GM12878 (cell line): ENCODE measurements around the gene CD55. TPM values are rescaled to one million over a fixed set of nuclear protein-coding genes. Genes with fewer than 3 reads are reported as not detected.

ENCODE experiments used
- ATAC-seq: fragments of 200-7000 bp; cut with Tn5 transposase; 3 replicates; pipeline ENCODE4 v1.9.1; 2020; ENCODE audit warnings: mild to moderate bottlenecking, moderate library complexity
- BruUV-seq: library from RNA; stranded (reverse); fragments of 400-500 nt; replicated peaks from 2 replicates; lab custom pipeline; 2021; lab: Mats Ljungman, UMichigan
- CTCF ChIA-PET: fragments of 300-600 bp; sonication (Branson Sonifier 250); formaldehyde crosslinking; extraction: SDS; loops from one replicate; lab custom pipeline; 2021; ENCODE audit warnings: inconsistent platforms; lab: Yijun Ruan, JAX
- POLR2A ChIA-PET: fragments of 350-600 bp; formaldehyde crosslinking; extraction: SDS; loops from one replicate; lab custom pipeline; 2021; ENCODE audit warnings: inconsistent platforms; lab: Charles Lee
- RAD21 ChIA-PET: fragments of 300-600 bp; sonication (Branson Sonifier 250); formaldehyde crosslinking; loops from one replicate; lab custom pipeline; 2023; ENCODE audit warnings: antibody characterized with exemption; ENCODE audit not compliant: unreplicated experiment; lab: Charles Lee
- SMC1A ChIA-PET: fragments of 300-600 bp; sonication (Branson Sonifier 250); formaldehyde crosslinking; loops from one replicate; lab custom pipeline; 2023; ENCODE audit not compliant: unreplicated experiment, uncharacterized antibody; lab: Charles Lee
- DNase-seq: peaks from one replicate; pipeline ENCODE4 v3.0.0-alpha.2; 2011; ENCODE audit warnings: low read depth, low spot score
- FAIRE-seq: peaks from 3 replicates; lab custom pipeline; 2011; peaks lifted over from hg19 to GRCh38; lab: Jason Lieb, UNC
- H2AFZ ChIP-seq: 2 replicates; pipeline ENCODE4 v1.6.0; 2011; ENCODE audit warnings: low read depth, low read length, control low read depth; ENCODE audit not compliant: control insufficient read depth
- H3K27ac ChIP-seq: 2 replicates; pipeline ENCODE4 v1.5.1; 2011; ENCODE audit warnings: control low read depth; ENCODE audit not compliant: control insufficient read depth, insufficient read depth
- H3K27me3 ChIP-seq, 2 experiments: replicated peaks in 1 of 2; 2 replicates each; pipeline versions ENCODE4 v1.6.0 to v1.6.1; 2011; ENCODE audit warnings: low read length in 1 of 2; ENCODE audit not compliant: control insufficient read depth in 2 of 2, insufficient read depth in 2 of 2
- H3K36me3 ChIP-seq, 2 experiments: 2 replicates each; pipeline ENCODE4 v1.5.1; 2011; ENCODE audit warnings: low read length in 1 of 2; ENCODE audit not compliant: control insufficient read depth in 2 of 2, insufficient read depth in 2 of 2
- H3K4me1 ChIP-seq: 2 replicates; pipeline ENCODE4 v1.6.1; 2011; ENCODE audit warnings: mild to moderate bottlenecking, low read length, moderate library complexity, mixed read lengths; ENCODE audit not compliant: control insufficient read depth, insufficient read depth
- H3K4me2 ChIP-seq: 2 replicates; pipeline ENCODE4 v1.6.0; 2011; ENCODE audit warnings: control low read depth; ENCODE audit not compliant: control insufficient read depth, insufficient read depth
- H3K4me3 ChIP-seq: fragments of 200-600 bp; sonication (generic); 2 replicates; pipeline ENCODE4 v1.5.1; 2016
- H3K79me2 ChIP-seq: 2 replicates; pipeline ENCODE4 v1.6.0; 2011; ENCODE audit warnings: low read length; ENCODE audit not compliant: control insufficient read depth, insufficient read depth
- H3K9ac ChIP-seq: 2 replicates; pipeline ENCODE4 v1.8.0; 2011; ENCODE audit warnings: low read length, control low read depth, mixed read lengths; ENCODE audit not compliant: control insufficient read depth, insufficient read depth
- H3K9me3 ChIP-seq: replicated peaks from 3 replicates; pipeline ENCODE4 v1.5.1; 2011; ENCODE audit warnings: mild to moderate bottlenecking, low read length; ENCODE audit not compliant: control insufficient read depth, insufficient read depth
- H4K20me1 ChIP-seq: 2 replicates; pipeline ENCODE4 v1.6.0; 2011; ENCODE audit not compliant: control insufficient read depth, insufficient read depth
- ATF7 ChIP-seq: fragments of 450-650 bp; IDR thresholded peaks from 2 replicates; pipeline ENCODE4 v1.6.1; 2016; ENCODE audit warnings: low read depth, mild to moderate bottlenecking
- CHD2 ChIP-seq: IDR thresholded peaks from 2 replicates; pipeline ENCODE4 v1.6.1; 2011; ENCODE audit warnings: low read depth, low read length, improper control_type of control experiment, borderline replicate concordance
- EED ChIP-seq: sonication (generic); IDR thresholded peaks from 2 replicates; pipeline ENCODE4 v1.6.1; 2016; ENCODE audit warnings: antibody characterized with exemption, low read depth
- FOS ChIP-seq: IDR thresholded peaks from 3 replicates; pipeline ENCODE4 v1.6.1; 2011; ENCODE audit warnings: borderline replicate concordance; ENCODE audit not compliant: insufficient read length; ENCODE audit errors: extremely low read depth
- FOXK2 ChIP-seq: fragments of 450-650 bp; IDR thresholded peaks from 2 replicates; pipeline ENCODE4 v1.6.1; 2017; ENCODE audit warnings: mild to moderate bottlenecking, moderate library complexity
- IKZF2 ChIP-seq, 2 experiments: fragments of 450-650 bp; IDR thresholded peaks; 2 replicates each; pipeline ENCODE4 v1.6.1; 2017; ENCODE audit warnings: mild to moderate bottlenecking in 2 of 2, moderate library complexity in 2 of 2
- IRF4 ChIP-seq: IDR thresholded peaks from 2 replicates; pipeline ENCODE4 v1.6.1; 2011; ENCODE audit warnings: low read depth, low read length
- KDM1A ChIP-seq: fragments of 200-600 bp; sonication (generic); IDR thresholded peaks from 2 replicates; pipeline ENCODE4 v1.6.1; 2016; ENCODE audit warnings: borderline replicate concordance
- MLLT1 ChIP-seq: fragments of 450-650 bp; IDR thresholded peaks from 2 replicates; pipeline ENCODE4 v1.6.1; 2016; ENCODE audit warnings: mild to moderate bottlenecking
- MTA2 ChIP-seq: fragments of 450-650 bp; IDR thresholded peaks from 2 replicates; pipeline ENCODE4 v1.6.1; 2016; ENCODE audit warnings: low read depth, mild to moderate bottlenecking, moderate library complexity
- NRF1 ChIP-seq: conservative IDR thresholded peaks from 2 replicates; pipeline ENCODE4 v1.6.1; 2011; ENCODE audit warnings: mild to moderate bottlenecking, low read depth, low read length, improper control_type of control experiment
- POLR2AphosphoS5 ChIP-seq: IDR thresholded peaks from 2 replicates; pipeline ENCODE4 v1.6.1; 2011; ENCODE audit warnings: mild to moderate bottlenecking, low read length, inconsistent platforms
- RAD51 ChIP-seq: fragments of 450-650 bp; IDR thresholded peaks from 2 replicates; pipeline ENCODE4 v1.6.1; 2016; ENCODE audit warnings: moderate library complexity, mild to moderate bottlenecking, inconsistent platforms
- SRF ChIP-seq, 2 experiments: IDR thresholded peaks; 2 replicates each; pipeline ENCODE4 v1.6.1; 2011; ENCODE audit warnings: low read depth in 2 of 2, low read length in 2 of 2, mild to moderate bottlenecking in 1 of 2, moderate library complexity in 1 of 2
- SUPT20H ChIP-seq: IDR thresholded peaks from 2 replicates; pipeline ENCODE4 v1.6.1; 2011; ENCODE audit warnings: low read depth, mild to moderate bottlenecking, low read length, moderate library complexity, borderline replicate concordance; ENCODE audit not compliant: control insufficient read depth
- SUZ12 ChIP-seq: fragments of 200-600 bp; sonication (generic); IDR thresholded peaks from one replicate; pipeline ENCODE4 v1.6.1; 2018; ENCODE audit warnings: antibody characterized with exemption, mild to moderate bottlenecking; ENCODE audit not compliant: unreplicated experiment
- USF1 ChIP-seq: IDR thresholded peaks from 2 replicates; pipeline ENCODE4 v1.6.1; 2011; ENCODE audit warnings: borderline replicate concordance, low read depth, mild to moderate bottlenecking, moderate library complexity, mixed read lengths, low read length; ENCODE audit not compliant: insufficient read depth; ENCODE audit errors: extremely low read length
- YY1 ChIP-seq: IDR thresholded peaks from 2 replicates; pipeline ENCODE4 v1.6.1; 2011; ENCODE audit warnings: low read depth, mild to moderate bottlenecking, low read length
- ZZZ3 ChIP-seq: IDR thresholded peaks from 2 replicates; pipeline ENCODE4 v1.6.1; 2011; ENCODE audit warnings: low read depth; ENCODE audit not compliant: control insufficient read depth, insufficient read length
- WGBS: methylation state at CpG from one replicate; pipeline ENCODE4 v1.1.6; 2016; ENCODE audit warnings: low lambda C conversion rate; ENCODE audit not compliant: insufficient replicate concordance, insufficient coverage; ENCODE audit errors: missing lambda C conversion rate; 5-methylcytosine and 5-hydroxymethylcytosine counted together
- in situ Hi-C: fragments of 300-500 bp; cut with MboI; formaldehyde crosslinking; loops from 9 replicates; pipeline ENCODE4 v1.14.3; 2018; ENCODE audit warnings: mixed read lengths
- intact Hi-C: fragments of 100-400 bp; cut with micrococcal nuclease; formaldehyde crosslinking; loops from one replicate; pipeline ENCODE4 v1.14.2; 2022; ENCODE audit not compliant: unreplicated experiment
- polyA plus RNA-seq, 11 experiments: library from polyadenylated mRNA; depleted of rRNA in 4 of 11; unstranded in 6 of 11; stranded (reverse) in 5 of 11; fragments of >200 nt; fragmentation: Nextera tagmentation in 4 of 11; fragmentation: Illumina TruSeq in 1 of 11; extraction: Ambion mirVana in 4 of 11; extraction: Trizol in 1 of 11; gene quantifications; 1 replicate in 1 of 11; 2 replicates in 10 of 11; pipeline versions ENCODE4 v1.2.1 to v1.2.3, GENCODE V29; 2011 to 2016; ENCODE audit warnings: inconsistent platforms in 2 of 11, missing spikeins in 2 of 11, low read depth in 1 of 11
- total RNA-seq, 4 experiments: library from RNA; depleted of rRNA in 3 of 4; stranded (reverse); fragments of >200 nt in 3 of 4; fragmentation: Illumina TruSeq in 1 of 4; extraction: Trizol in 1 of 4; gene quantifications; 2 replicates each; pipeline versions ENCODE4 v1.2.1 to v1.2.3, GENCODE V29; 2013 to 2021
- TF ChIP-seq, protein P1 (sequence below): IDR thresholded peaks from 2 replicates; pipeline ENCODE4 v1.6.1; 2011; ENCODE audit warnings: borderline replicate concordance, low read depth, mild to moderate bottlenecking, moderate library complexity, low read length; ENCODE audit not compliant: insufficient read depth, poor library complexity, severe bottlenecking

CD55 gene
- total and polyA plus RNA-seq, 10 of the 15 experiments (the other 5 are each of a cell fraction or from before 2014, with no cell fraction given): 5.2 to 46.5 (median 15.1) TPM

GRCh38 chr1:207282496-207283380 lies 38.7 kb upstream of the CD55 start (continued):
- no peak for TF ChIP-seq USF1
- no peak for TF ChIP-seq ATF7
- no peak for TF ChIP-seq ZZZ3
- TF ChIP-seq FOXK2: no peak
- TF ChIP-seq KDM1A: no peak
- TF ChIP-seq POLR2AphosphoS5: no peak
- no peak for TF ChIP-seq NRF1
- TF ChIP-seq EED: no peak
- TF ChIP-seq RAD51: no peak

GRCh38 chr1:207283421-207283820 lies 38.1 kb upstream of the CD55 start:
- Histone ChIP-seq H3K4me2 (no peak overlapping the region), H3K9me3 (no peaks in the 10 kb centered on the region), H3K4me1 (no peaks in the 10 kb centered on the region), H3K36me3 (no peaks in the 10 kb centered on the region), H4K20me1 (no peaks in the 10 kb centered on the region), H3K4me3 (no peak overlapping the region), H2AFZ (no peak overlapping the region), H3K27me3 (no peaks in the 10 kb centered on the region), H3K27ac (no peak overlapping the region), H3K79me2 (no peaks in the 10 kb centered on the region), H3K9ac (no peak overlapping the region)
- no TSS peak for BruUV-seq
- intact Hi-C loops: no loop called here
- ATAC-seq: no peak
- DNase-seq: no peak
- RAD21 ChIA-PET: no interaction called here
- in situ Hi-C loops: no loop called here
- SMC1A ChIA-PET: no interaction called here
- 60% methylated on average over 1 of the region's 1 CpG for WGBS
- POLR2A ChIA-PET: no interaction called here
- no peak for FAIRE-seq
- CTCF ChIA-PET: no interaction called here
- TF ChIP-seq IKZF2 (IDR thresholded peaks at IDR 0.05) (no peak), SUZ12 (no peak), MLLT1 (no peak), YY1 (no peak), MTA2 (no peak), IRF4 (no peak), CHD2 (no peak), FOS (no peak), ATF7 (no peak), SUPT20H (no peak), POLR2AphosphoS5 (no peak), SRF (IDR thresholded peaks at IDR 0.05; ENCODE audit: low read depth in 2 of 2, low read length in 2 of 2) (no peak)
- TF ChIP-seq, protein P1, sequence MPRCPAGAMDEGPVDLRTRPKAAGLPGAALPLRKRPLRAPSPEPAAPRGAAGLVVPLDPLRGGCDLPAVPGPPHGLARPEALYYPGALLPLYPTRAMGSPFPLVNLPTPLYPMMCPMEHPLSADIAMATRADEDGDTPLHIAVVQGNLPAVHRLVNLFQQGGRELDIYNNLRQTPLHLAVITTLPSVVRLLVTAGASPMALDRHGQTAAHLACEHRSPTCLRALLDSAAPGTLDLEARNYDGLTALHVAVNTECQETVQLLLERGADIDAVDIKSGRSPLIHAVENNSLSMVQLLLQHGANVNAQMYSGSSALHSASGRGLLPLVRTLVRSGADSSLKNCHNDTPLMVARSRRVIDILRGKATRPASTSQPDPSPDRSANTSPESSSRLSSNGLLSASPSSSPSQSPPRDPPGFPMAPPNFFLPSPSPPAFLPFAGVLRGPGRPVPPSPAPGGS: no peak
